ENCODE measurements around the gene SBNO1.

- TF ChIP-seq CTCF (IDR thresholded peaks at IDR 0.05; ENCODE audit: low read depth, low read length) (peak; percentile 99), MYC (IDR thresholded peaks at IDR 0.05; ENCODE audit: low read depth, low read length) (peak; percentile 90), MAX (IDR thresholded peaks at IDR 0.05; ENCODE audit: low read depth, low read length) (peak; percentile 91), POLR2A (IDR thresholded peaks at IDR 0.05; ENCODE audit: extremely low read depth, insufficient read length) (peak; percentile 77)
These were observed 624 bp upstream of the SBNO1 start for GRCh38 chr12:123365025-123365917.
